Measurements from ENCODE around the gene HOXB13.

The HOXB13 gene

DNA sequence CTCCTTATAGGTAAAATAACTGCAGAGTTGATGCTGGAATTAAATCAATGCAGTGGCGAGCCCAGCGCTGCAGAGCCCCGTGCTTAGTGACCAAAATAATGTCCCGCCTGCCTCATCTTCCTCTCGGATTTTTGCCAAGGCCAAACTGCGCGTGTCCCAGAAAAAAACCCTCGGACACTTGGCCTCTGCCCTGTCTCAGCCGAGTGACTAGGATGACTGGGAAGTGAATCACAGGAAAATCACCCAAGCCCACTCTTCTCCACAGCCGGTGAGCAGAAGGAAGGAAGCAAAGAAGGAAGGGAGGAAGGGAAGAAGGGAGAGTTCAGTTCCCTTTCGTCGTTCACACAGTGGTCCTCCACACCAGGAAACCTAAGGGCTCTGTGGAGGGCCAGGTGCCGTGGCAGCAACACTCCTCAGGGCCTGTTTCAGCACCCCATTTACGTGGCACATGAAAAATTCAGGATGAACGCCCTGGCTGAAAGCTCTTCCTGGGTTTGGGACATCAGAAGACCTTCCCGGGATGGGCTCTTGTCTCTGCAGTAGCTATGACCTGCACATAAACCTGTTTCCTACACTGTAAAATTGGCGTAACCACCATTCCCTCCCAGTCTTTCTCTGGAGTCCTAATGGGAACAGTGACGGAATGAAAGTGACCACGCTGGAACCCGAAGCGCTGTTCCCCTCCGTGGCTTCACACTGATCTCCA, 25.4 kb upstream of the HOXB13 start:
- no peak overlapping the region for H3K4me3 ChIP-seq (ENCODE audit: low read length)
- no peak for TF ChIP-seq ZNF274 (IDR thresholded peaks at IDR 0.05; ENCODE audit: low read depth, low read length)

DNA sequence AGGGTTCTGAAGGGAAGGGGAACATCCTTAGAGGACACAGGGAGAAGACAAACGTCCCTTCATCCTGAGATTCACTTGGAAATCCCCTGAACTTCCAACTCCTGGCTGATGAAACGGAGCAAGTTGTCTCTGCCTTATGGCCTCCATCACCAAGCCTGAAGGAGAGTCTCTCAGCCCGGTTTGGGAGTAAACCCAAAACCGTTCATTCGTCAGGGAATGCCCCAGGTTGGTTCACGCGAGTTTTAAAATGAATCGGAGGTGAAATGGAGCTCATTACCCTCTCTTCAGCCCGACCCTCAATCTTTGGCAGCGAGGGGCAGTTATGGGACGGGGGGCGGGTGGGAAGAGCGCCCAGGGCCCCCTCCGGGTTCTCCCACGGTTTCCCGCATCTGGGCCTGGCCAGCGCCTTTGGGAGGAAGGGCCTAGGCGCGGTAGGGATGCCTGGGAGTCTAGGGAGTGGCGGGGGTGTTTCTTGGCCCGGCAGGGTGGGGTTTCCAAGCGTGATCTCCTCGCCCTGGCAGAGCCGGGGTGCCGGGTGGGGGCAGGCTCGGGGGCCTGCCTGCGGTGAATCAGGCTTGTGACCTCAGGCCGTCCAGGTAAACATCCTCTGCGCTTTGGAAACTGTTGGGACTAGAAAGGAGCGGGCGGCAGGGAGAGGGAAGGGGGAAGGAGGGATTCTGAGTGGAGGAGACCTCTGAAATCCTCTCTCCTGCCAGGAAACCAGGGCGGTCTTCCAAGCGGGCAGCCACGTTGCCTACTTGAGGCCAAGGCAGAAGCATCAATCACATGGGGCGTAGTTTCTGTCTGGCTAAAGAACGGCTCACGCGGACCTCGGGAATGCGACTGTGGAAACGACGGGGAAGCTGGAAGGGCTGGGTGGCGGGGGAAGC, 24.1 kb upstream of the HOXB13 start:
- H3K4me3 ChIP-seq (ENCODE audit: low read length), result no peak overlapping the region
- no peak for TF ChIP-seq ZNF274 (IDR thresholded peaks at IDR 0.05; ENCODE audit: low read depth, low read length)

GRCh38 chr17:48751733-48752398, 23.3 kb upstream of the HOXB13 start:
- H3K4me3 ChIP-seq (ENCODE audit: low read length), result no peak overlapping the region
- no peak for TF ChIP-seq ZNF274 (IDR thresholded peaks at IDR 0.05; ENCODE audit: low read depth, low read length)

DNA sequence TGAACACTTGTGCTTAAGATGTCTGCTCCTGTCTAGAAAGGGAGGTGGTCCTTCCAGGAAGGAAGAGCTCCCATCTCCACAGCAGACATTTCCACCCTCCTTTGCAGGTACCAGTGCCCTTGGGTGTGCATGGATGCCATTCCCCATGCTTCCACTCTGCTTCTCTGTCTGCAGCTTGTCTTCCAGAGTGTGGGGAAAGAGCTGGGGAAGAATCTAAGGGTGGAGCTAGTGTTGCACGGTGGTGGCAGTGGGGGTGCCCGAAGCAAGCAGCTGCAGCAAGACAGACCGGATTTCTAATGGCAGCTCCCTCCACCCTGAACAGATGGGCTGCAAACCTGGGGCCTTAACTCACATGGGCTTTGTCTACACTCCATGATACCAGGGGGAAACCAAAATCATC, 22.6 kb upstream of the HOXB13 start:
- H3K4me3 ChIP-seq (ENCODE audit: low read length), result no peak overlapping the region
- TF ChIP-seq ZNF274 (IDR thresholded peaks at IDR 0.05; ENCODE audit: low read depth, low read length), result no peak

DNA sequence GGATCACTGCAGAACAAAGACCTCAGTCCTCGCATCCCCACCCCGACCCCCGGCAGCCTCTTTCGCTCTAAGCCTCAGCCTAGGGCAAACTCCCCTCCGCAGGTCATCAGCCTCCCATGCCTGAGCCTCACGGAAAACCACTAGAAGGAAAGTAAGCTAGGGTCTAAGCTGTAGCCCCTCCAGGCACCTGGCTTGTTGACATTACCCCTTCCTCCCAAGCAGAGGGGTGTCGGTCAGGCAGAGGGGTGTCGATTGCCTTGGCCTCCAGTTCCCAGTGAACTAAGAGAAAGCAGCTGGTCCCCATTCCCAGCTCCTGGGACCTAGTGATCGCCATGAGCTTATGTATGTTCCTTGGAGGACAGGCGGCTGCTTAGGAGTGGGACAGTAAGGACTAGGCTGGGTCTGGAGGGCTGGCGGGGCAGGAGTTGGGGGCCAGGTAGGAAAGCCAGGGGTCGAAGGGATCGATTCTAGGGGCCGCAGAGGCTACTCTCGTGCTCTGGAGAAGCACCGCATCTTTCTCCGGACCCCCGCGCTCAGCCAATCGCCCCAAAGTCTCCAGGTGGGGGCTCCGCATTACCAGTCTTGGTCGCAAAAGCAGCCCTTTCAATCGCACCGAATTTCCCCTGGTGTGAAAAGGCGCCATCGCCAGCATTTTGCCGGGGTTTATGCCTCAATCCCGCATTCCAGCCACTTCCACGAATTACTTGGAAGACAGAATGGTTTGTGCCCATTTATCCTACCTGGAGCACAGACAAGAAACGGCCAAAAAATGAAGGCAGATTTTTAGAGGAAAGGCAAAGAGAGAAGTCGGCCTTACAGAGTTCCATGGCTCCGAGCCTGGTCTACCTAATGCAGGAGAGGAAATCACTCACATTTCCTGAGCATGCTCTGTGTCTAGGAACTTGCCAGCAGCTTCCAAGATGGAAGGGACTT, 21.3 kb upstream of the HOXB13 start:
- no peak for TF ChIP-seq ZNF274 (IDR thresholded peaks at IDR 0.05; ENCODE audit: low read depth, low read length)
- no peak overlapping the region for H3K4me3 ChIP-seq (ENCODE audit: low read length)

DNA sequence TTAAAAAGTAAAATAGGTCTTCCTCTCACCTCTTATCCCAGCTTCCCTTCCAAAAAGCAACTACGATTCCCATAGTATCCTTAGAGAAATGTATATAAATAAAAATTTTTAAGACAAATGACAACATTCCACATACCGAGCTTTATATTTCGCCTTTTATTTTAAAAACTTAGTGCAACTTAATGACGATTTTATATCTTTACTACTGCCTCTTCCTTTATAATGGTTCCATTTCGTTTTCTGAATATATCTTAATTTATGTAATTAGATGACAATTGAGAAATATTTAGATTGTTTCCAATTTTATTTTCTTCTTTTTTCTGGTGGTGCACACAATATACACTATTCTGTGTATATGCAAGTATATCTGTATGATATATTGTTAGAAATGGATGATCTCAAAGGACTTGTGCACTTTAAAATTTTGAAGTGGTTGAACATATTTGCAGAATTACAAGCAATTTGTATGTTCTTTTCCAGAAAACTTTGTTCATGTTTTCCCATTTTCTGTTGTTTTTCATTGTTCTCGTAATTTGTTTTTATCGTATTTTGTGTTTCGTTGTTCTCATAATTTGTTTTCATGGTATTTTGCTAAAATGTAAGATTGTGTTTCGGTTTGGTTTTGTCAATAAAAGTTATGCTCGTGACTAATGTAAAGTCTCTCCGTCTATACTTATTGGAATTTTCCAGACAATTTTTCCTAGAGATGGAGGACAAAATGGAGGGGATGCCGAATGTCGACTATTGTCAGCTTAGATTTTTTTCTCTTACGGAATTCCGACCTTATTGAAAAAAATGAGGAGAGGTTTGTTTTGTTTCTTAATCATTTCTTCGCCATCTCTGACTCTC, 20.4 kb upstream of the HOXB13 start:
- TF ChIP-seq ZNF274 (IDR thresholded peaks at IDR 0.05; ENCODE audit: low read depth, low read length), result no peak

DNA sequence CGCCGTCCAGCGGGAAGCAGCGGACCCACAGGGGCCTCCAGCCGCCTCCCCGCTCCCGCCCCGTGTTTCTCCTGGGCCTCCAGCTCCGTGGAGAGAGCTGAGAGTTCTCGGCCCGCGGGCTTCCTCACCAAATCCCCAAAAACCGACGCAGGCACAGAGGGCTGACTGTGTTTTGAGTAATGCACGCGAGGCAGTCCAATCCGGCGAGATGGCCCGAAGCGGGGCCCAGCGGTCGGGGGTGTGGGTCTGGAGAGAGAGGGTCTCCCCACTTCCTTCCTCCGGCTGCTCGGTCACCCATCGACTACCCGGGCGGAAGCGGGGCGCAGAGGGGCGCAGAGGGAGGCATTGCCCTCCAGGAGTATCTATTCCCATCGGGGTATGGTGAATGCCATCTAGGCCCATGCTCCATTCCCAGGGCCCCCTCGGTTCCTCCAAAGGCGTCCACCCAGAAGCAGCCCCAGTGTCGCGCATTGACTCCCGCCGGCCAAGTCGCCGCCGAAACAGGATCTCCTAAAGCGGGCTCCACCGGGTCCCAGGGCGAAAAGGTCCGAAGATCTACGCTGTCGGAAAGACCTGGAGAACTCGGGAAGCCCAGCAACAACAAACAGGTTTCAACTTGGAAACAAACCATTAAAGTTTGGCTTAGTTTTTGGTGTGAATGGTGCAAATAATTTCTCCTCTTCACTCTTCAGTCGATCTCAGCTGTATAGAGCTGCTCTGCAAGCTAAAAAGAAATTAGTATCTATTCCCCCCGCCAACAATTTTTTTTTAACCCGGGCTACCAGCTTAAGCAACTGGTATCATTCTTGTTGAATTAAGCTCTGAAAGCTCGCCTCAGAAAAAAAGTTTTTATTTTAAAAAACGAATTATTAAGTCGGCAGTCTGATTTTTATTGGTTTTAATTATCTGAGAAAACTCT, 19.2 kb upstream of the HOXB13 start:
- TF ChIP-seq ZNF274 (IDR thresholded peaks at IDR 0.05; ENCODE audit: low read depth, low read length), result no peak
- no peak overlapping the region for H3K4me3 ChIP-seq (ENCODE audit: low read length)

More for the DNA sequence above, 20.4 kb upstream of the HOXB13 start:
- no peak overlapping the region for H3K4me3 ChIP-seq (ENCODE audit: low read length)

- H3K4me3 ChIP-seq (ENCODE audit: low read length), result no peak overlapping the region
- TF ChIP-seq ZNF274 (IDR thresholded peaks at IDR 0.05; ENCODE audit: low read depth, low read length), result no peak
Observed at GRCh38 chr17:48746916-48747444, 18.4 kb upstream of the HOXB13 start.

- TF ChIP-seq ZNF274 (IDR thresholded peaks at IDR 0.05; ENCODE audit: low read depth, low read length), result no peak
- H3K4me3 ChIP-seq (ENCODE audit: low read length), result no peak overlapping the region
Observed at GRCh38 chr17:48745381-48746275, 17.1 kb upstream of the HOXB13 start.

GRCh38 chr17:48740537-48740936, 12.0 kb upstream of the HOXB13 start:
- H3K4me3 ChIP-seq (ENCODE audit: low read length), result no peak overlapping the region
- TF ChIP-seq ZNF274 (IDR thresholded peaks at IDR 0.05; ENCODE audit: low read depth, low read length), result no peak

Measured in GM08714 (cell line).